Vagina (tissue), 2 donors: ENCODE results near the gene TMEM129. TPM values are rescaled to one million over a fixed set of nuclear protein-coding genes. Genes with fewer than 3 reads are reported as not detected.
A peak's percentile ranks its signal among the peaks of the same experiment; 100 is the strongest.

Experiments
- DNase-seq, 2 donors: peaks; one replicate each; pipeline ENCODE4 v3.0.0-alpha.2; 2017; ENCODE audit errors: extremely low spot score in 2 of 2
- H3K27ac ChIP-seq: fragments of 200-600 bp; sonication (generic); one replicate; pipeline ENCODE4 v1.5.1; 2019
- H3K27me3 ChIP-seq: fragments of 200-600 bp; sonication (generic); one replicate; pipeline ENCODE4 v1.5.1; 2019
- H3K36me3 ChIP-seq, 2 donors: fragments of 200-600 bp; sonication (generic); one replicate each; pipeline ENCODE4 v1.5.1; 2017 to 2019
- H3K4me1 ChIP-seq: fragments of 200-600 bp; sonication (generic); one replicate; pipeline ENCODE4 v1.5.1; 2019
- H3K4me3 ChIP-seq, 2 donors: fragments of 200-600 bp; sonication (generic); 1 replicate in 1 of 2; 2 replicates in 1 of 2; pipeline ENCODE4 v1.5.1; 2016 to 2019
- H3K9me3 ChIP-seq: fragments of 200-600 bp; sonication (generic); one replicate; pipeline ENCODE4 v1.5.1; 2019
- POLR2A ChIP-seq, 2 donors: fragments of 450-650 bp; IDR thresholded peaks; one replicate each; pipeline ENCODE4 v1.6.1; 2017; ENCODE audit warnings: antibody characterized with exemption in 2 of 2, mild to moderate bottlenecking in 2 of 2, moderate library complexity in 2 of 2
- POLR2AphosphoS5 ChIP-seq, 2 donors: sonication (generic); formaldehyde crosslinking; IDR thresholded peaks; one replicate each; pipeline ENCODE4 v1.9.0; 2017; ENCODE audit warnings: antibody characterized with exemption in 2 of 2, mild to moderate bottlenecking in 2 of 2, low read depth in 1 of 2; ENCODE audit not compliant: insufficient read depth in 1 of 2
- intact Hi-C: fragments of 100-400 bp; cut with DNase I; formaldehyde crosslinking; loops from one replicate; pipeline ENCODE4 v1.15.1; 2023
- total RNA-seq: library from RNA; depleted of rRNA; stranded (reverse); fragments of >200 nt; gene quantifications from one replicate; pipeline ENCODE4 v1.2.3, GENCODE V29; 2016
- TF ChIP-seq, protein P1 (sequence below), 3 experiments: fragments of 450-650 bp in 2 of 3; fragments of 200-600 bp in 1 of 3; sonication (generic) in 1 of 3; IDR thresholded peaks; one replicate each; pipeline ENCODE4 v1.5.1; 2017 to 2019; ENCODE audit warnings: antibody characterized with exemption in 3 of 3, mild to moderate bottlenecking in 2 of 3, moderate library complexity in 2 of 3

TMEM129 gene
- total RNA-seq, 1 donor from 2014 or later = 50.6 TPM

- Histone ChIP-seq H3K9me3 (no peaks in the 10 kb centered on the region), H3K27me3 (no peaks in the 10 kb centered on the region), H3K4me1 (peaks cover 27% of the 10 kb centered on the region), H3K4me3 (no peak overlapping the region), H3K36me3 (no peaks in the 10 kb centered on the region), H3K27ac (no peak overlapping the region)
- TF ChIP-seq POLR2A (IDR thresholded peaks at IDR 0.05) (no peak), POLR2AphosphoS5 (IDR thresholded peaks at IDR 0.05; ENCODE audit: insufficient read depth in 1 of 2, low read depth in 1 of 2) (no peak)
- TF ChIP-seq, protein P1, sequence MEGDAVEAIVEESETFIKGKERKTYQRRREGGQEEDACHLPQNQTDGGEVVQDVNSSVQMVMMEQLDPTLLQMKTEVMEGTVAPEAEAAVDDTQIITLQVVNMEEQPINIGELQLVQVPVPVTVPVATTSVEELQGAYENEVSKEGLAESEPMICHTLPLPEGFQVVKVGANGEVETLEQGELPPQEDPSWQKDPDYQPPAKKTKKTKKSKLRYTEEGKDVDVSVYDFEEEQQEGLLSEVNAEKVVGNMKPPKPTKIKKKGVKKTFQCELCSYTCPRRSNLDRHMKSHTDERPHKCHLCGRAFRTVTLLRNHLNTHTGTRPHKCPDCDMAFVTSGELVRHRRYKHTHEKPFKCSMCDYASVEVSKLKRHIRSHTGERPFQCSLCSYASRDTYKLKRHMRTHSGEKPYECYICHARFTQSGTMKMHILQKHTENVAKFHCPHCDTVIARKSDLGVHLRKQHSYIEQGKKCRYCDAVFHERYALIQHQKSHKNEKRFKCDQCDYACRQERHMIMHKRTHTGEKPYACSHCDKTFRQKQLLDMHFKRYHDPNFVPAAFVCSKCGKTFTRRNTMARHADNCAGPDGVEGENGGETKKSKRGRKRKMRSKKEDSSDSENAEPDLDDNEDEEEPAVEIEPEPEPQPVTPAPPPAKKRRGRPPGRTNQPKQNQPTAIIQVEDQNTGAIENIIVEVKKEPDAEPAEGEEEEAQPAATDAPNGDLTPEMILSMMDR (IDR thresholded peaks at IDR 0.05) = no peak
- intact Hi-C loops = loop anchor here (5.0 kb wide), 1 partner anchor 60 kb away; no protein-coding TSS in a partner anchor
- no peak for DNase-seq
These were observed 26.5 kb upstream of the TMEM129 start for GRCh38 chr4:1747603-1747967.

DNA sequence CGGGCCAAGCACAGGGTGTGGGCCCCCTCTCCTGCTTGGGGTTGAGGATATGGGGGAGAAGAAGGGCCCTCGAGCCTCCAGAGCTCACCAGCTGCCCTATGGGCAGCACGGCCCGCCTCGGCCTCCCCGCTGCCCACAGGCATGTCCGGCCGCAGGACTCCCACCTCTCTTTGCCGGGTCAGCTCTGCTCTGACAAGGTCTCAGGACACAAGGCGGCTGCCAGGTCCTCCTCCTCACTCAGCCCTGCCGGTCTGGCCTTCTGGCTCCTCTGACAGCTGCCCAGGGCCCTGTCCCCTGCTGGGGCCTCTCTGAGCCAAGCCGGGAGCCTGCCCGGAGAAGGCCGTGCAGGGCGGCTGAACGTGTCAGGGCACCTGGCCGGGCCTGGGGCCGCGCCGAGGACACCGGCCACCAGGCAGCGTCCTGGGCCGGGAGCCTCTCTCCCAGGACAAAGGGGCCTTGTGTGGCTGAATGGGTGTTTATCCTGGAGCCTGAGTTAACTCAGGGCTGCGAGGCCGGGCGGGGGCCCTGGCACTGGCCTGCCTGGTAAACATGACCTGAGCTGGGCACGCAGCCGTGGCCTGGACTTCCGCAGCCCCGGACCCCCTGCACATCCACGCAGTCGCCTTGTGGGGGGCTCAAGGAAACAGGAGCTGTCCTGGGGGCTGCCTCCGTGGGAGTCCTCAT lies 25.9 kb upstream of the TMEM129 start:
- H3K4me3 ChIP-seq = no peak overlapping the region
- DNase-seq = no peak
- peaks cover 21% of the 10 kb centered on the region for H3K4me1 ChIP-seq
- intact Hi-C loops = loop anchor here (5.0 kb wide), 1 partner anchor 60 kb away; no protein-coding TSS in a partner anchor
- H3K36me3 ChIP-seq = no peaks in the 10 kb centered on the region
- no peak overlapping the region for H3K27ac ChIP-seq
- H3K9me3 ChIP-seq = no peaks in the 10 kb centered on the region
- no peaks in the 10 kb centered on the region for H3K27me3 ChIP-seq
- TF ChIP-seq POLR2A (IDR thresholded peaks at IDR 0.05) = no peak
- TF ChIP-seq, protein P1 (IDR thresholded peaks at IDR 0.05) = no peak

DNA sequence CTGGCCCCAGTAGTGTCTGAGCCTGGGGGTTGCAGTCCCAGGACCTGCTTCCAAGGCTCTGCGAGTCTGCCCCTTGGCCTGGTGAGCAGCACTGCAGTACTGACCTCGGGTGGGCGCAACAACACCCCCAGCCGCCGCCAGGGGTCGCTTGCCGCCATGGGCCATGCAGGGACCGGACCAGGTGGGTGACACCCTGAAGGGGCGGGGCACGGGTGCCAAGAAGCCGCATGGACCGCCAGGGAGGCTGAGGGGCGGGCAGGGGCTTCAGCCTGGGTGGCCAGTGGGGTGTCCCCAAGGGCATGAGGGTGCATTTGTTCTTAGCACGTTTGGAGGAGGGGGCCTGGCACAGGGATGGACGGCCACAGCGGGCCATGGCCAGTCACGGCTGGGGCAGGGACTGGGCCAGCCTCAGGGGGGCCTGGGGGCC lies 25.2 kb upstream of the TMEM129 start:
- Histone ChIP-seq H3K27me3 (no peaks in the 10 kb centered on the region), H3K4me1 (peaks cover 14% of the 10 kb centered on the region), H3K4me3 (no peak overlapping the region), H3K9me3 (no peaks in the 10 kb centered on the region), H3K36me3 (no peaks in the 10 kb centered on the region), H3K27ac (no peak overlapping the region)
- TF ChIP-seq, protein P1 (IDR thresholded peaks at IDR 0.05) = peak in 2 of 3 experiments; percentile 48 to 60
- TF ChIP-seq POLR2AphosphoS5 (IDR thresholded peaks at IDR 0.05; ENCODE audit: insufficient read depth in 1 of 2, low read depth in 1 of 2) (no peak), POLR2A (IDR thresholded peaks at IDR 0.05) (no peak)
- no peak for DNase-seq
- intact Hi-C loops = loop anchor here (5.0 kb wide), 1 partner anchor 61 kb away; no protein-coding TSS in a partner anchor

DNA sequence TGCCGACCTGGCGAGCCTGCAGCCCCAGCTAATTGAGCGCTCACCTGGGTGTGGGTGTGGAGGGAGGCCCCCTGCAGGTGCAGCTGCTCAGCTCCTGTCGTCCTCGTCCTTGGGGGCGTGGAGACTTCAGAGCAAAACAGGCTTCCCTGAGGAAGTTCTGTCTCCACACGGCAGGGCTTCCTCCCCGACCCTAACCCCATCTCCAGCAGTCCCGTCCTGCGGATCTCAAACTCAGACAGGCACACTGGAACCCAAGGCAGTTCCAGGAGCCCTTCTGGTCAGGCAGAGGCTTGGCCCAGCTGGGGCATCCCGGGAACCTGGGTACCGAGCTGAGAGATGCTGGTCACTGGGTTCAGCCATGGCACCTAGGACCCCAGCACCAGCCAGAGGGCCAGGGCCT lies 24.6 kb upstream of the TMEM129 start:
- H3K4me1 ChIP-seq = peaks cover 8% of the 10 kb centered on the region
- no peak overlapping the region for H3K27ac ChIP-seq
- no peak for TF ChIP-seq POLR2A (IDR thresholded peaks at IDR 0.05)
- no peak for TF ChIP-seq POLR2AphosphoS5 (IDR thresholded peaks at IDR 0.05; ENCODE audit: insufficient read depth in 1 of 2, low read depth in 1 of 2)
- TF ChIP-seq, protein P1 (IDR thresholded peaks at IDR 0.05) = no peak
- H3K36me3 ChIP-seq = no peaks in the 10 kb centered on the region
- intact Hi-C loops = loop anchor here (5.0 kb wide), 1 partner anchor 62 kb away; no protein-coding TSS in a partner anchor
- no peaks in the 10 kb centered on the region for H3K9me3 ChIP-seq
- DNase-seq = no peak
- H3K27me3 ChIP-seq = no peaks in the 10 kb centered on the region
- H3K4me3 ChIP-seq = no peak overlapping the region

DNA sequence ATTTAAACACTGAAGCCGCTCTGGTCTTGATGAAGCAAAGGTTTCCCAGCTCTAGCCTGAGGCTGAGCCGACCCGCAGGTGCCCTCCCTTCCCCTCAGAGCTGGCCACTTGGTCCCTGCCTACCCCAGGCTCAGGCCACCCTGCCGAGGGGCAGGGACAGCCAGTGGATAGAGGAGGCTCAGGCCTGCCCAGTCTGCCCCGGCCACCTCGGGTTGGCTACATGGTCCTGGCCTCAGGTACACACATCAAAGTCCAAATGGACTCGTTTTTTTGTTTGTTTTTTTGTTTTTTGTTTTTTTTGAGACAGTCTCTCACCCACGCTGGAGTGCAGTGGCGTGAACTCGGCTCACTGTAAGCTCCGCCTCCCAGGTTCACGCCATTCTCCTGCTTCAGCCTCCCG lies 24.0 kb upstream of the TMEM129 start:
- intact Hi-C loops = loop anchor here (5.0 kb wide), 1 partner anchor 62 kb away; no protein-coding TSS in a partner anchor
- Histone ChIP-seq H3K27me3 (no peaks in the 10 kb centered on the region), H3K9me3 (no peaks in the 10 kb centered on the region), H3K36me3 (no peaks in the 10 kb centered on the region), H3K27ac (no peak overlapping the region), H3K4me3 (no peak overlapping the region), H3K4me1 (peaks cover 8% of the 10 kb centered on the region)
- no peak for DNase-seq
- TF ChIP-seq, protein P1 (IDR thresholded peaks at IDR 0.05) = no peak
- TF ChIP-seq POLR2AphosphoS5 (IDR thresholded peaks at IDR 0.05; ENCODE audit: insufficient read depth in 1 of 2, low read depth in 1 of 2) (no peak), POLR2A (IDR thresholded peaks at IDR 0.05) (no peak)
